Ramos (cell line): ENCODE data around the gene MIOS.
"Not testable (repeated sequence)": the region's sequence is repeated elsewhere in the genome, so short reads cannot be mapped to it uniquely, and the experiment has no call there.

Source experiments
- in situ Hi-C: fragments of 300-500 bp; cut with MboI; formaldehyde crosslinking; loops from one replicate; pipeline ENCODE4 v1.14.3; 2022; ENCODE audit warnings: low sequenced_read_pairs; ENCODE audit not compliant: unreplicated experiment

MIOS gene

GRCh38 chr7:7639847-7640220 is 73.2 kb downstream of the MIOS start:
- in situ Hi-C loops = no loop called here

GRCh38 chr7:7640221-7641128 is 73.8 kb downstream of the MIOS start, which contains the start of gene UMAD1:
Gene UMAD1 (plus strand): TSS chr7:7640752. CDS start chr7:7673372, 32,620 bp downstream.
- in situ Hi-C loops = no loop called here

GRCh38 chr7:7641129-7641663 is 74.5 kb downstream of the MIOS start:
- in situ Hi-C loops = no loop called here

DNA sequence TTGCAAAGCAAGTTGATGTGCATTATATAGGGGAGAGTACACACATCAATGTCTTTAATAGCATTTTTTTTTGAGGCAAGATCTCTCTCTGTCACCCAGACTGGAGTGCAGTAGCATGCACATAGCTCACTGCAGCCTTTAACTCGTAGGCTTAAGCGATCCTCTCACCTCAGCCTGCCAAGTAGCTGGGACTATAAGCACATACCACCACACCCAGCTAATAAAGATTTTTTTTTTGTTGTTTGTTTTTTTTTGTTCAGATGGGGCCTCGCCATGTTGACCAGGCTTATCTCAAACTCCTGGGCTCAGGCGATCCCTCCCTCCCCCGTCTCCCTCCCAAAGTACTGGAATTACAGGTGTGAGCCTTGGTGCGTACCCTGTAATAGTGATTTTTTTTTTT is 75.4 kb downstream of the MIOS start:
- in situ Hi-C loops = no loop called here

GRCh38 chr7:7647495-7648036 is 80.9 kb downstream of the MIOS start:
- in situ Hi-C loops = no loop called here

GRCh38 chr7:7650682-7651206 is 84.1 kb downstream of the MIOS start:
- in situ Hi-C loops = no loop called here

- in situ Hi-C loops = no loop called here
Observed at GRCh38 chr7:7651479-7651878, 84.8 kb downstream of the MIOS start.

DNA sequence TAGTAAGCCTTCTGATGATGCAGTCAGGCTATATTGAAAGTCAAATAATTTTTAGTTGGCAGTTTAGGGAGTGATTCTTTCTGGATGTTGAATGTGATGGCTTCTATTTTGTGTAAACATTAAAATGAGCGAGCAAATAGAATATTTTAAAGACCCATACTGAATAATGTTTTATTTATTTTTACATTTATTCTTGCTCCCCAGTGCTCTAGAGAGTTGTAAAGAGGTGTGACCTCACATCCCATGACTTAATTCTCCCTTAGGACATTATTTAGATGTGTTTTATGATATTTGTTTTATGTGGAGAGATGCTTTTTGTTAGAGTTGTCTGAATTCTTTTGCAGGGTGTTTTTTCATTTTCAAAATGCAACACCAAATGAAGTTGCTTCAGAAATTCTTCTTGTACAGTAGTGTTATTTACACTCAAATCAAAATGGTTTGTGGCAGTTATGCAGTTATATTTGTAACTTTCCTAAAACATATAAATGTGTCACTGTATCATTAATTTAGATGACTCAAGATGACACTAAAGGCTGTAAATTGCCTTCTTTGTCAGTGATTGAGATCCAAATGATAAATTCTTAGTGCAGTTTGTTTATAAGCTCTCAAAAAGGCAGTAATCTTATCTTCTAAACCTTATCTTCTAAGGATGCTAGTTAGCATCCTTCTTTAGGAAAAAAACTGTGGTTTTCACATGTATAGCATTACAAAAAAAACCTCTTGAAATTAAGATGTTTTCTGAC is 86.3 kb downstream of the MIOS start:
- in situ Hi-C loops = no loop called here

DNA sequence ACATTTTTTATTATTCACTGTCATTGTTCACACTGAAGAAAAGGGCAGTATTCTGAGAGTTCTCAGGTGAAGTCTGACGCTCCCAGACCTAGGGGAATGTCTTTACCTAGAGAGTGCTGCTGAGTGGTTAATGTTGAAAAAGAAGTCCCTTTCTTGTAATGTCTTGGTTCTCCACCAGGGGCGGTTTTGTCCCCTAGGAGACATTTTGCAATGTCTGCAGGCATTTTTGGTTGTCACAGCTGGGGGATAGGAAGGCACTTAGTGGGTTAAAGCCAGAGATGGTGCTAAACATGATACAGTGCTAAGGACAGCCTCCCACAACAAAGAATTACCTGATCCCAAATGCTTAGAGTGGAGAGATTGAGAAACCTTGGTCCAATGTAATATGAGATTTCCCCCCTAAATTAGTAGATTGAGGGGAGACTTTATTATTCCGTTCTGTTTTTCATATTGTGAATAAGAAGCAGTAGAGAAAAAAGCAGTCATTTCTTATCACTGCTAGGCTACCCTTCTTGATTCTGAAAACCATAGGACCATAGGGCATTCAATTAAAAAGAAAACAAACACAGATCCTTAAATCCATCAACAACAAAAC is 87.0 kb downstream of the MIOS start:
- in situ Hi-C loops = no loop called here

GRCh38 chr7:7654964-7655715 is 88.5 kb downstream of the MIOS start:
- in situ Hi-C loops = no loop called here

- in situ Hi-C loops = not testable (repeated sequence)
Observed at GRCh38 chr7:7656459-7656858, 89.8 kb downstream of the MIOS start.
